Left ventricle myocardium superior (tissue), 1 donor: ENCODE data around the gene PRSS38. TPM values are rescaled to one million over a fixed set of nuclear protein-coding genes. Genes with fewer than 3 reads are reported as not detected.

Experiments used
- ATAC-seq: fragments of 200-7000 bp; cut with Tn5 transposase; one replicate; pipeline ENCODE4 v1.9.1; 2020; ENCODE audit warnings: mild to moderate bottlenecking, moderate library complexity
- DNase-seq: peaks from one replicate; pipeline ENCODE4 v3.0.0-alpha.2; 2020
- intact Hi-C: fragments of 100-400 bp; cut with micrococcal nuclease; formaldehyde crosslinking; loops from one replicate; pipeline ENCODE4 v1.11.0; 2022
- long read RNA-seq: library from polyadenylated mRNA; unstranded; transcript quantifications from one replicate; pipeline ENCODE4 v2.0.0, GENCODE V29; 2021
- total RNA-seq: library from RNA; stranded (reverse); fragmentation: NEBNext Ultra II Directional; extraction: Animal tissue kit (Norgen Biotek cat#: 25700); gene quantifications from one replicate; pipeline ENCODE4 v1.2.1, GENCODE V29; 2021
- donor health status: DM: no; HTN: yes; CAD: no; lungs with severe emphysema.

The PRSS38 gene
- not detected for total RNA-seq
- long read RNA-seq: 0 reads

DNA sequence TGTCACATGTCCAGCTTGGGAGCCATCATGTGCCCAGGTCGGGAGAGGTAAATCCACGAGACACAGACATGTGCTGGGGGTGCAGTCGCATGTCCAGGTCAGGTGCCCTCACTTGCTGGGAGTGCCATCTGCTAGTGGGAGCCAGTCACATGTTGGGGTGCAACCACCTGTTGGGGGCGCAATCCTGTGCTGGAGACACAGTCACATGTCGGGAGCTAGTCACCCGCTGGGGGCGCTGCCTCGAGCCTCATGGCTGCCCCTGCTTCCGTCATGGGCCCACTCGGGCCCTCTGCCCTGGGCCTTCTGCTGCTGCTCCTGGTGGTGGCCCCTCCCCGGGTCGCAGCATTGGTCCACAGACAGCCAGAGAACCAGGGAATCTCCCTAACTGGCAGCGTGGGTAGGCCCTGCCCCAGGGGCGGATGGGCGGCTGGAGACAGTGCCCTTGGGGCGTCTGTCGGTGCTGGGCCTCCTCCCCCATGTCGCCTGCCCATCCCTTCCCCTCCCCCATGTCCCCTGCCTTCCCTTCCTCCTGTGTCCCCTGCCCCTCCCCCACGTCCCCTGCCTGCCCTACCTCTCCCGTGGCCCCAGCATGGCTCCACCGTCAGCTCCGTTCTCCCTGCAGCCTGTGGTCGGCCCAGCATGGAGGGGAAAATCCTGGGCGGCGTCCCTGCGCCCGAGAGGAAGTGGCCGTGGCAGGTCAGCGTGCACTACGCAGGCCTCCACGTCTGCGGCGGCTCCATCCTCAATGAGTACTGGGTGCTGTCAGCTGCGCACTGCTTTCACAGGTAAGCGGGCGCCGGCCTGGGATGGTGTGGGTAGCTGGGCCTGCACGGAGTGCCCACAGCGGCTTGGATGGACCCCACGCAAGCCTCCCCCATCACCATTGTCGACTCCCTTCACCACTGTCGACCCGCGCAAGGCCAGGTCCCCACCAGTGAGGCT is at the start of gene PRSS38:
TSS of gene PRSS38 (plus strand) at position 208 of the 942 bp plus-strand sequence. CDS start at position 250, 42 bp downstream.
- ATAC-seq (no peak), DNase-seq (no peak)
- intact Hi-C loops: no loop called here

DNA sequence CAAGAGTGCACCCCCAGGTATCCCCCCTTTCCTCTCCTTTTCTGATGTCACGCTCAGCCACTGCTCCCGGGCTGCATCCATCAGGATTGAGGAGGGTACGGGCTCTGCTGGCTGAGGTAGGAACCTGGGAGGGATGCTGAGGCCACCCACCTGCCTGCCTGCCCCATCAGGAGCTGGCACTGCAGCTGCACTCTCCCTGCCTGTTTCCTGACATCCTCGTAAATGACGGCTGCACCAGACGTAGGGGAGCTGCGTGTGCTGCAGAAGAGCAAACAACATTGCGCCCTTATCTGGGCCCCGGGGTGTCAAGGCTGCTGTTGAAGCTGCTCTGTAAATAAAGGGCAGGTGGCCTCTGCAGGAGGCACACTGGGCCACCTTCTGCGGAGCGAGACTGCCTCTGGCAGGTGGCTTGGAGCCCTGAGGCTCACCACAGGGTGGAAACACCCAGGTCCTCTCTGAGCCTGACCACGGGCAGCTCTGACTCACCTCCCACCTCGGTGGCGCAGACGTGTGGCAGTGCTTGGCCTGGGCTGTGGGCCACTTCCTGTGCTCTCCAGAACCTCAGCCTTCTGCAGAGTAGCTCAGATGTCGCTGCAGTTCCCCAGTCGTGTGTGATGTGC is 49.4 kb upstream of the PRSS38 start:
- intact Hi-C loops: no loop called here
- ATAC-seq (peak; percentile 49), DNase-seq (peak; percentile 61)

DNA sequence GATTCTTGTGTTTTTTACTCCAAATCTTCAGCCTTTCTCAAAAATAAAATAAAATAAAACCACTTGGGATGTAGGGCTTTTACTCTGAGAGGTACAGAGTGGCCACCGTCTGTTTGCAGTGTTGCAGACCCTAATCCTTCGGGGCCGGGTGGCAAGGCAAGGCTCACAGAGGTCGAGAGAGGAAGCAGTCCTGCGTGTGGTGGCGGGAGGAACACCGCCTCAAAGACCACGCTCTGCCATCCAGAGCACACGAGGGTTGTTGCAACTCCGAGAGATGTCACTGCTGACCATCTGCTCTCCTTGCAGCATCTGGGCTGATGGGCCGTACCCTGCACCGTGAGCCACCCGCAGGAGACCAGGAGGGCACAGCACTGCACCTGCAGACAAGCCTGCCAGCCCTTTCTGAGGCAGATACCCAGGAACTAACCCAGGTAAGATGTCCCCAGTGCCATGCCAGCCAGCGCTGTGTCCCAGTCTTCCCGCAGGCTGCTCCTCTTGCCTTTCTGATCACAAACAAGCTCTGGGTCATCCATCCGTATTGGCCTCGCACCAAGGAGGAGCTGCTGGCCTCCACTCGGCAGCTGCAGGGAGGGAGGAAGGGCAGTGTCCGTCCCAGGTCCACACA is 48.7 kb upstream of the PRSS38 start:
- no peak for DNase-seq
- intact Hi-C loops: no loop called here
- no peak for ATAC-seq

DNA sequence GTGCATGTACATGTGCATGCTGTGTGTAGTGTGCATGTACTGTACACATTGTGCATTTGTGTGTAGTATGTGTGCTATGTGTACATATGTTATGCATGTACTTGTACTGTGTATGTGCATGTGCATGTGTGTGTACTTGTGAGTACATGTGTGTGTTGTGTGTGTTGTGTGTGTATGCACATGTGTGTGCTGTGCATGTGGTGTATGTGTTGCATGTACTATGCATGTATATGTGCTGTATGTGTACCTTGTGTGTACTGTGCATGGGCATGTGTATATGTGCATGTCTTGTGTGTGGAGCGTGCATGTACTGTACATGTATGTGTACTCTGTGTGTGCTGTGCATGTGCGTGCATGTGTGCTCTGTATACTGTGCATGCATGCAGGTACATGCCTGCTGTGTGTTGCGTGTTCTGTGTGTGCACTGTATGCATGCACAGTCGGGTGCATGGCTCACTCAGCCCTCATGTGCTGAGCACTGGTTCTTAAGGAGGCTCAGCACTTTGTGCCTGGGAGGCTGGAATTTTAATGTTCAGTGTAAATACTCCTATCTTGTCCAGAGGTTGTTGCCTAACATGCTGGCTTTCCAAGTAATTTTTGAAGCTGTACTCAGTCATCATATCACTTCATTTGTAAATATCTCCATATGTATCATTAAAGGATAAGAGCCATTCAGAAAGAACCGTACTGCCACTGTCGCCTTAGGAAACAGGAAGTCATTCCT is 47.9 kb upstream of the PRSS38 start:
- ATAC-seq (no peak), DNase-seq (no peak)
- intact Hi-C loops: no loop called here

DNA sequence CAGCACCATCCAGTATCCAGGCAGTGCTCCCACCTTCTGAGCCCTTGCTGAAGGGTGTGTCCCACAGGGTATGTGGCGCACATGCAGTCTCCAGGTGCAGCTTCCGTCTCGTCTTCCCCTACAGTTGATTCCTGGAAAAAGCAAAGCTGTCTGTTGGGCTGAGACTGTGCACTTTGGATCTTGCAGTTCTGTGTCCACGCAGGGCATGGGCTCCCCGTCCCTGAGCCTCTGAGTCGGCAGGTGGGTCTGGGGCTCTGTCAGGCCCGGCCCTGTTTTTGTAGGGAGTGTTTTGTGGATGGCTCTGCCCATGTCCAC is 47.4 kb upstream of the PRSS38 start:
- no peak for DNase-seq
- ATAC-seq: no peak
- intact Hi-C loops: no loop called here

DNA sequence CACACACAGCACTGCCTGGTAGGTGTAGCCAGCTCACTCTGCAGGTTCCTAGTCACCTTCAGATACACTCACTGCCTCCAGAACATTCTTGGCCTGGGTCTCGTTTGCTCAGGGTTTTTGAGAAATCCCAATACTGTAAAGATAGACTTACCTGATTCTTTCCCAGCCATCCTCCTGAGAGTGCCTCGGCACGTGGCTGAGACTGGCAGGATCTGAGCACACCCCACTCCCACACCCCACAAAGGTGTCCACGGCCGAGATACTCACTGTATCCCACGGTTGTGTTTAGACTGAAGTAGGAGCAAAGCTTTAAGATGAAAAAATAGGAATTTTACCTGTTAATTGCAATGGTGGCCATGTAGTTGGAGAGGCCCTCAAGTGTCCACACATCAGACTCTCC is 46.8 kb upstream of the PRSS38 start:
- no peak for DNase-seq
- intact Hi-C loops: no loop called here
- ATAC-seq: no peak

DNA sequence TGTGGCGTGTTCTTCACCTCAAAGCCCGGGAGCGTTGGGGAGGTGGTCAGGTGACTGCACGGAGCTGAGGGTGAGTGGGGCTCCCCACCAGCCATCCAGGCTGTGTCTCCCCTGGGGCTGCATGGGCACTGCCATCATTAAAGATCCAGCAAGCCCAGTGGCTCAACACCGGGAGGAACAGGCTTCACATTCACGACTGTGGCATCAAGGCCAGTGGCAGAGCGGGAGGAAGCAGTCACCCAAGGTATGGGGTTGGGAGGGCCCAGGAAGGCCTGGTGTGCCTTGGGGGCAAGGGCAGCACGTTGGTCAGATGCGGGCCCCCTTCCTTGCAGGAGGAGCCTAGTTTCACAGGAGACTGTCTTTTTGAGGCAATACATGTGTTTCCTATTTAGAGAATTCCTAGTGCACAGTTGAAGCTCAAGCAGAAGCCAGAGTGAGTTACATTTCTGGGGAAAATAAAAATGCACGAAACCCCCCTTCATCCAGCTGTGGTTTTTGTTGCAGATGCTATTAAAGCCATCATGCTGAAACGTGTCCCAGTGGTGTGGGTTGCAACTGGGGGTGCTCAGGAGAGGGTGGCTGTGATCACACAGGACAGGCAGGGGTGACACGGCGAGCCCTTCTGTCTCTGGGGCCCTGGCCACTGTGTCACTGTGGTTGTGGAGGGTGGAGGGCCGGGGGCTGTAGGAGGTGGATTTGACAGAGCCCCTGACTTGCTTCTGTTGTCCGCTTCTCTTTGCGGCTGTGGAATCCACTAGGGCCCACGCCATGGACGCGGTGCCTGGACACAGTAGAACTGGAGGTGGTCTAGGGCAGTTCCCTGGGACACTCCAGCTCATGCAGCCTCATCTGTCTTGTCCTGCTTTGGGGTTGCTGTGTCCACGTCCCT is 46.2 kb upstream of the PRSS38 start:
- DNase-seq (no peak), ATAC-seq (no peak)
- intact Hi-C loops: no loop called here

DNA sequence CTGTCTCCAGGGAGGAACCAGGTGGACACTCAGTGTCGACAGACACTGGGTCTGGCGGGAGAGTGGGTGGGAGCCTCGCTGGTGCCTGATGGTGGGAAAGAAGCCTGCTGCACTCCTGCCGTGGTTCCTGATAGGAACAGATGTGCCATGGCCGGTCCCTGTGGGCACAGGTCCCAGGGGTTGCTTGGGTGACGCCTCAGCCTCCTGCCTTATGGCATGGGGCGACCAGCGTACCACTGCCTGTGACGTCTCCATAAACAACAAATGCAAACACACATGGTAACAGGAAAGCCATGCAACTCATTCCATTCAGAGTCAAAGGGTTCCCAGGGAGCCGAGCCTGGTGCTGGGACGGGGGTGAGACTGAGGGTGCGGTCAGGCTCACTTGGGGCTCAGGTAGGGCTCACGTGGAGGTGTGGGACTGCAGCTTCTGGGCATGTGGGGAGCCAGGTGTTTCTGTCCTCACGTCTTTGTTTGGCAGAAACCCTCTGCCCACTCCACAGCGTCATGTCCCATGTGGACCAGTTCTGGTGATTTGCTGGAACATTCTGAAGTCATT is 45.5 kb upstream of the PRSS38 start:
- no peak for DNase-seq
- intact Hi-C loops: no loop called here
- ATAC-seq: no peak

DNA sequence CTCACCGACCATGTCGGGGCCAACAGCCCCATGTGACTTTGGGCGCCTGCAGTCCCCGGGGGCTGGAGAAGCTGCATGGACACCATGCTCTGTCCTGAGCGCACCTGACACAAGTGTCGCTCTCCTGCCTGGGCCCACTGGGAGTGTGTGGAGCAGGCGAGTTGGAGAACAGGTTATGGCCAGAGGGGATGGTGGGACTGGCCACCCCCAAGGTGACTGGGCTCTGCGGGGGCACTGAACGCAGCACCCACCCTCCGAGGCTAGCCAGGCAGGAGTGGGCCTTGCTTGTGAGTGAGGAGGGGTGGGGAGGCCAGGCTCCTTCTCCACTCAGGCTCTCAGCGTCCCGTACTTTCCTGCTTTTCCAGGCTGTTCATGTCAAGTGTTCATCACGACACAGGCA is 44.7 kb upstream of the PRSS38 start:
- DNase-seq (no peak), ATAC-seq (no peak)
- intact Hi-C loops: no loop called here

DNA sequence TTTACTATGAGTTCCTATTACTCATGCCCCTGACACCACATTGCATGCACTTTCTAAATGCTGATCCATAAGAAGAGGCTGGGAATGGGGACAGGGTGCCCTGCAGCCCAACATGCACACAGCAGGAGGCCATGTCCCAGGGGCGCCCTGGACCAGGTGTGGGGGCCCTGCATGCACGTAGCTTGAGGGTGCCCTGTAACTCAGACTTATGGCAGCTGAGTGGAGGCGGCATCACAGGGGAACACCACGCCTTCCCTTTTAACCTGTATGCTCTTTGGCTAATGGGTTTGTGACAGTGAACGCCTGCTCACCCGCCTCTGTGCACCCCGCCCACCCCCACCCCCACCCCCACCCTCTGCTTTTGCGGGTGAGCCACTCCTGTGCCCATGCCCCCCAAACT is 44.1 kb upstream of the PRSS38 start:
- ATAC-seq (no peak), DNase-seq (no peak)
- intact Hi-C loops: no loop called here

DNA sequence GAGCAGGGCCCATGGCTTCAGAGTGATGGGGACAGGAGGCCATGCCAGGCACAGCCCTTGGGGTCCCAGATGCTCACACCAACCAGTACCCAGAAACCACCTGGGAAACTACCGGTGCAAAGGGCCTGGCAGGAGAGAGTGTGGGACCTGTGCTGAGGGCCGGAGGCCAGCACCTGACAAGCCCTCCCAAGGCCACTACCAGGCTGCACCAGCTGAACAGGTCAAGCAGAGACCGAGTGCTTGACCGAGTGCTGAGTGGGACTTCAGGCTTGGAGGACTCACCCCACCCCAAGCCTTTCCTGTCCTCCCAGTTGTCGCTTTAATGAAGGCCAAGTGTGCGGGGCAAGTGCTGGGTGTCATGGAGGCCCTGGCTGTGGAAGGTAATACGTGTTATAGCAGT is 43.7 kb upstream of the PRSS38 start:
- ATAC-seq: no peak
- no peak for DNase-seq
- intact Hi-C loops: no loop called here

DNA sequence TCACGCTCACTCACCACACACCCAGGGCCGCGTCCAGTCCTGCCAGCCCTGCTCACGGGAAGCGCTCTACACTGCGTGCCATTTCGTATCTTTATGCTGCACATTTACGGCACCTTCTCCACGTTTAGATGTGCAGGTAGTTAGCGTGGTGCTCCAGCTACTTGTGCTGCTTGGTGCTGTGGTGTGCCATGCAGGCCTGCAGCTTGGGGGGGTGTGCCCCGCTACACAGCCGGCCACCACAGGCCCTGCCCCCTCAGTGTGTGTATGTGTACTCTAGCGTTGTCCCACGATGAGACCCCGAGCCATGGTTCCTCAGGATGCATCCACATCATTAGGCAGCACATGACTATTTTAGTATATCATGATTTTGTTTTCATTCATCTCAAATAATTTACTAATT is 41.9 kb upstream of the PRSS38 start:
- no peak for ATAC-seq
- DNase-seq: no peak
- intact Hi-C loops: no loop called here

DNA sequence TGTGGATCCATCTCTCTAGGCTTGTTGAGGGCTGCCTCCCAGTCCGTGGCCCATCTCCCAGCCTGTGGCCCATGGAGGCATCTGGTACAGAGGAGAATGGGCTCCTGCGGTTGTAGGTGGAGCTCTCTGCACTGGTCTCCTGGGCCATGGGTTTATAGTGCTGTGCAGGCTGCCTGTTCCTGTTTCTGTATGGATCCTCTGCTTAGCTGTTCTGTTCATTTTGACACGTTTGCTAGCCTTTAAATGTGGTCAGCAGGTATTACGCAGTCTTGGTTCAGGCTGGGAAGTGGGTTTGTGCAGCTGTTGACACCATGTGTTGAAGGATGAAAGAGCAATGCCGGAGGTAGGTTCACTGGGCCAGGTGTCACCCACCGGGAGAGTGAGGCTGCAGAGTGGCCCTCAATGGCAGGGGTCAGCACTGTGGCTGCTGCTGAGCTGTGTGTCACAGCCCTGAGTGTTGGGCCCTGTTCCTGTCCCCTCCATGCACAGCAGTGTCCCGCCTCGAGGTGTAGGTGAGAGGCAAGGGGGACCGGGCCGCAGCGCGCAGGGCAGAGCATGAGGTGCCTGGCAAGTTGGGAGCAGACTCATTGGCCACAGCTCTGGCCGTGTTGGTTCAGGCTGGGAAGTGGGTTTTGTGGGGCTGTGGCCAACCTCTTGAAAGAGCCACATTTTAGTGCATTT is 41.3 kb upstream of the PRSS38 start:
- intact Hi-C loops: no loop called here
- ATAC-seq: no peak
- DNase-seq: no peak

DNA sequence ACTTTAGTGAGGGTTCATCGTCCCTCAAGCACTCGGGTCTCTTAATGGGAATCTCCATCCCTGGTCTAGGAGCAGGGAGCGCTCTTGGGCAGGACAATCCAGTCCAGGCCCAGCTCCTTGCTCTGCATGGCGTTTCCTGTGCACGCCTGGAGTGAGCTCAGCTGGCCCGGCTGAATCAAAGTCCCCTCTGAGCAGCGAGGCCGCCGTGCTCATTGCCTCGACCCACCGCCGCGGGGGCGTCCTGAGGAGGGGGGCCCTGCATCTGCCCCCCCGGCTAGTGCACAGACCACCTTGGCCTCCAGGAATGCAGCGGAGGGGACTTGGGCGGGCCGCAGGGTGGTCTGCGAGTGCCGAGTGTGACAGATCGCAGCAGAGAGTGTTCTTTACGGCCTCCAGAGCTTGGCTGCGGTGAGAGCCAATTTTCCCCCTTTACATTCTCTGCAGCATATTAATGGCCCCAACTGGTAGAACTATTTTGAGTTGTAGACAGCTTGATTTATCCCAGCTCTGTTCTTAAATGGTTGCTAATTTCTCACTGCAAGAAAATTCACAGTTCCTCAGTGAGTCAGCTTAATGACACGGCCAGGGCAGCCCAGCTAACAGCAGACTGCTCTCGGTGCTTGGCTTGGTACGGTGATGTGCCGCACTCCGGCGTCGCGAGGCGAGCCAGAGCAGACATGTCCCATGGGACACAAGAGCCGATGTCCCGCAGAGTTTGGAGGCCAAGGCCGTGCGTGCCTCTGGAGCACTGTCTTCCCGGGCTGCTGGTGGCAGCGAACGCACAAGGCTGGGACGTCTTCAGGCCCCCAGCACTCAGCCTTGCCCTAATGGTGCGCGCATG is 40.4 kb upstream of the PRSS38 start:
- ATAC-seq: peak; percentile 27
- intact Hi-C loops: no loop called here
- no peak for DNase-seq

DNA sequence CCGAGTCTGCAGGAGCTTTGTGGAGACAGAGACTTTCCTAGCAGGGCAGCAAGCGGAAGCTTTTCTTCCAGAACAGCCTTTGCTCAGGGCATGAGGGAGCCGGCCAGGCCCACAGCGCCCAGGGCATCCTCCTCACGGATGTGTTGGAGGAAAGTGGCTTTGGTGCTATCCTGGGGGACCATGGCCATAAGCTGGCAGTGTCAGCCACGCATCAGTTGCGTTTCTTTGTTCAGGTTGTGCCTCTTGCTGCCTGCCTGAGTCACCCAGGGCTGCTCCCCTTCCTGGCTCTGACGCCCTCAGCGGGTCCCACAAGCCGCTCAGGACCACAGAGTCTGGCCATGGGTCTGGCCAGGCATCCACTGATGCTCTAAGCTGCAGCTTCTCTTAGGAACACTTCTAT is 39.6 kb upstream of the PRSS38 start:
- ATAC-seq: no peak
- no peak for DNase-seq
- intact Hi-C loops: no loop called here

DNA sequence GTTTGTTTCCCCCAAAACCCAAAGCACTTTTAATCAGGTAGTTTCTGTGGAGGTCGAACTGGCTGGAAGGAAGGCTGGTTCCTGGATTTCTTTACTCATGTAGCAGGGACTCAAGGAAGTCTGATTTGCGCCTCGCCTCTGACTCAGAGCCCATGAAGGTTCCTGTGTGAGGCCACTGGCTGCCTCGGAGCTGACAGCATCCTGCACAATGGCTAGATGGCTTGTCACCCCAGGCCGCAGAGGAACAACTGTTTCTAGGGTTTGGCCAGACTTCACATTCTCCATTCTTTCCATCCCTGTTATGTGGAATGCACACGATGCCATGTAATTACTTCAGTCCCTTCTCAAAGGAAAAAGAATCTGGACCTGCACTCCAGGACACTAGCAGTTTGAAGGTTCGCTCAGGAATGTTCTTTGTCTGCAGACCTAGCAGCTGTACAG is 39.1 kb upstream of the PRSS38 start:
- DNase-seq: no peak
- no peak for ATAC-seq
- intact Hi-C loops: no loop called here

DNA sequence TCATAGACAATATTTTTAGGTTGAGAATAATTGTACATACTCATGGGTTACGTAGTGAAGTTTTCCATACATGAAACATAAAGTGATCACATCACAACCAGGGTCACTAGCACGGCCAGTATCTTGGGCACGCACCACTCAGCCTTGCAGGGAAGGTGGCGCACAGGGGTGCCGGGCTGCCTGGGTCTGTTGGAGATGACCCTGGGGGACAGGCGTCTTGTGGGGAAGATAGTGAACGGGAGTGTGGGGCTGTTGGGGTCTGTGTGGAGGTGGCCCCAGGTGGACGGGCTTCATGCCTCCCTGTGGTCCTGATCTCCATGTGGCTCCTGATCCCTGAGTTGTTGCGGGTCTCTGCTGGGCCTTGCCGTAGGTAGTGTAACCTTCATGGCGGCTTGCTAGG is 38.3 kb upstream of the PRSS38 start:
- DNase-seq (no peak), ATAC-seq (no peak)
- intact Hi-C loops: no loop called here
